ENCODE measurements around the gene RBM8A. TPM values are rescaled to one million over a fixed set of nuclear protein-coding genes. Genes with fewer than 3 reads are reported as not detected.

The RBM8A gene
- total RNA-seq, 1 donor from 2014 or later: 177 TPM

- TF ChIP-seq EZH2 (IDR thresholded peaks at IDR 0.05; ENCODE audit: insufficient read depth, low read length) (no peak), CTCF (IDR thresholded peaks at IDR 0.05; ENCODE audit: insufficient read depth, low read depth, low read length) (no peak)
- H3K27ac ChIP-seq (ENCODE audit: low read depth, low read length): no peak overlapping the region
- peaks cover 15% of the 10 kb centered on the region for H4K20me1 ChIP-seq (ENCODE audit: insufficient read depth, low read length)
- peaks cover 31% of the 10 kb centered on the region for H3K79me2 ChIP-seq (ENCODE audit: insufficient read depth, low read length)
- no peak overlapping the region for H2AFZ ChIP-seq (ENCODE audit: low read depth, low read length)
- H3K4me1 ChIP-seq (ENCODE audit: insufficient read depth, low read length): peaks cover 47% of the 10 kb centered on the region
- no peaks in the 10 kb centered on the region for H3K9me3 ChIP-seq (ENCODE audit: insufficient read depth, low read depth, low read length)
- no peak for FAIRE-seq
- no peaks in the 10 kb centered on the region for H3K36me3 Mint-ChIP-seq (ENCODE audit: low read depth, unreplicated experiment)
- peaks cover 5% of the 10 kb centered on the region for H3K36me3 ChIP-seq (ENCODE audit: insufficient read depth, low read length)
- H3K27me3 Mint-ChIP-seq (ENCODE audit: low read depth, unreplicated experiment): no peaks in the 10 kb centered on the region
- peak overlapping the region; percentile 92 for H3K4me3 Mint-ChIP-seq (ENCODE audit: unreplicated experiment)
- no peak for DNase-seq (ENCODE audit: low read depth)
- peaks cover 41% of the 10 kb centered on the region for H3K4me1 Mint-ChIP-seq (ENCODE audit: low read depth, unreplicated experiment)
- H3K4me2 ChIP-seq (ENCODE audit: low read length): no peak overlapping the region
- no peak overlapping the region for H3K27ac Mint-ChIP-seq (ENCODE audit: unreplicated experiment)
- H3K9ac ChIP-seq (ENCODE audit: low read length): no peak overlapping the region
- no peaks in the 10 kb centered on the region for H3K27me3 ChIP-seq (ENCODE audit: insufficient read depth, low read length)
- H3K9me3 Mint-ChIP-seq (ENCODE audit: unreplicated experiment): no peaks in the 10 kb centered on the region
- H3K4me3 ChIP-seq (ENCODE audit: insufficient read depth, low read depth, low read length): no peak overlapping the region
These were observed 32.0 kb upstream of the RBM8A start for GRCh38 chr1:145959333-145959732.

DNA sequence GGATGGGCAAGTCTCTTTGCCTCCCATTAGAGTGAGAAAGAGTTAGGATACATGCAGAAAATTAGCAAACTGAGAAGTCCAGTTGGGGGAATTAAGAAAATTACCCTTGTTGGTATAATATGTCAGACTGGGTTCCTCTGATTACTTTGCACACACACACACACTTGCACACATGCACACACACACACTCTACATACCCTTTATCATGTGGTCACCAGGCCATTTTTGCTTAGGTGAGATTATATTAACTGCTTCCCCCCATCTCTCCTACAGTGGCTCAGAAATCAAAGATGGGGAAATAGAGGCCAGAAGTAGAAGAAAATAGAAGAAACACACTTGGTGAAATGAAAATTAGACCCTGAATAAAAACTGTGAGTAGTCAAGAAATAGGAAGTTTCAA is 31.4 kb upstream of the RBM8A start:
- TF ChIP-seq CTCF (IDR thresholded peaks at IDR 0.05; ENCODE audit: insufficient read depth, low read depth, low read length) (no peak), EZH2 (IDR thresholded peaks at IDR 0.05; ENCODE audit: insufficient read depth, low read length) (no peak)
- Histone ChIP-seq H4K20me1 (ENCODE audit: insufficient read depth, low read length) (peaks cover 21% of the 10 kb centered on the region), H3K4me3 (ENCODE audit: insufficient read depth, low read depth, low read length) (no peak overlapping the region), H2AFZ (ENCODE audit: low read depth, low read length) (no peak overlapping the region), H3K79me2 (ENCODE audit: insufficient read depth, low read length) (peaks cover 37% of the 10 kb centered on the region), H3K4me2 (ENCODE audit: low read length) (no peak overlapping the region), H3K4me1 (ENCODE audit: insufficient read depth, low read length) (peaks cover 41% of the 10 kb centered on the region), H3K9ac (ENCODE audit: low read length) (no peak overlapping the region), H3K27ac (ENCODE audit: low read depth, low read length) (no peak overlapping the region), H3K27me3 (ENCODE audit: insufficient read depth, low read length) (no peaks in the 10 kb centered on the region), H3K36me3 (ENCODE audit: insufficient read depth, low read length) (peaks cover 5% of the 10 kb centered on the region), H3K9me3 (ENCODE audit: insufficient read depth, low read depth, low read length) (no peaks in the 10 kb centered on the region)
- H3K27ac Mint-ChIP-seq (ENCODE audit: unreplicated experiment): peak overlapping the region; percentile 6
- no peak for DNase-seq (ENCODE audit: low read depth)
- no peaks in the 10 kb centered on the region for H3K27me3 Mint-ChIP-seq (ENCODE audit: low read depth, unreplicated experiment)
- H3K9me3 Mint-ChIP-seq (ENCODE audit: unreplicated experiment): no peaks in the 10 kb centered on the region
- peaks cover 36% of the 10 kb centered on the region for H3K4me1 Mint-ChIP-seq (ENCODE audit: low read depth, unreplicated experiment)
- no peaks in the 10 kb centered on the region for H3K36me3 Mint-ChIP-seq (ENCODE audit: low read depth, unreplicated experiment)
- peak overlapping the region; percentile 15 for H3K4me3 Mint-ChIP-seq (ENCODE audit: unreplicated experiment)
- FAIRE-seq: no peak

- Histone ChIP-seq H3K27me3 (ENCODE audit: insufficient read depth, low read length) (no peaks in the 10 kb centered on the region), H3K4me2 (ENCODE audit: low read length) (peak within 1 kb of the TSS; percentile 92), H3K9me3 (ENCODE audit: insufficient read depth, low read depth, low read length) (no peaks in the 10 kb centered on the region), H3K9ac (ENCODE audit: low read length) (peak within 1 kb of the TSS; percentile 82), H3K36me3 (ENCODE audit: insufficient read depth, low read length) (peaks cover 5% of the 10 kb centered on the region), H2AFZ (ENCODE audit: low read depth, low read length) (peak within 1 kb of the TSS; percentile 56), H3K79me2 (ENCODE audit: insufficient read depth, low read length) (peaks cover 48% of the 10 kb centered on the region), H3K4me1 (ENCODE audit: insufficient read depth, low read length) (peaks cover 31% of the 10 kb centered on the region), H4K20me1 (ENCODE audit: insufficient read depth, low read length) (peaks cover 26% of the 10 kb centered on the region), H3K27ac (ENCODE audit: low read depth, low read length) (peak within 1 kb of the TSS; percentile 83), H3K4me3 (ENCODE audit: insufficient read depth, low read depth, low read length) (peak within 1 kb of the TSS; percentile 78)
- DNase-seq (ENCODE audit: low read depth) (peak; percentile 93), FAIRE-seq (no peak)
- Mint-ChIP-seq H3K27ac (ENCODE audit: unreplicated experiment) (peak within 1 kb of the TSS; percentile 13), H3K9me3 (ENCODE audit: unreplicated experiment) (no peaks in the 10 kb centered on the region), H3K4me3 (ENCODE audit: unreplicated experiment) (peak within 1 kb of the TSS; percentile 92), H3K4me1 (ENCODE audit: low read depth, unreplicated experiment) (peaks cover 25% of the 10 kb centered on the region), H3K36me3 (ENCODE audit: low read depth, unreplicated experiment) (no peaks in the 10 kb centered on the region), H3K27me3 (ENCODE audit: low read depth, unreplicated experiment) (no peaks in the 10 kb centered on the region)
- TF ChIP-seq CTCF (IDR thresholded peaks at IDR 0.05; ENCODE audit: insufficient read depth, low read depth, low read length) (no peak), EZH2 (IDR thresholded peaks at IDR 0.05; ENCODE audit: insufficient read depth, low read length) (no peak)
These were observed 30.4 kb upstream of the RBM8A start, which contains the start of gene LIX1L for GRCh38 chr1:145957443-145958319. Gene LIX1L, minus strand, starts transcription at chr1:145958017. Its CDS starts 90 bp downstream, at chr1:145957927.

Measured in astrocyte (in vitro differentiated cells and primary cell).